PFSK-1 (cell line): ENCODE measurements around the gene MRPL49. TPM values are rescaled to one million over a fixed set of nuclear protein-coding genes. Genes with fewer than 3 reads are reported as not detected.

ENCODE experiments used
- FOXP2 ChIP-seq: optimal IDR thresholded peaks from 2 replicates; pipeline ENCODE3; 2011; ENCODE audit warnings: borderline replicate concordance, control low read depth, inconsistent platforms; ENCODE audit not compliant: insufficient read depth; ENCODE audit errors: extremely low read length, extremely low read depth
- POLR2AphosphoS5 ChIP-seq: IDR thresholded peaks from 2 replicates; pipeline ENCODE4 v1.6.1; 2012; ENCODE audit warnings: low read depth, mild to moderate bottlenecking, control low read depth, low read length, moderate library complexity
- REST ChIP-seq, 2 experiments: IDR thresholded peaks; 2 replicates each; pipeline versions ENCODE4 v1.6.1 to v1.8.0; 2011 to 2012; ENCODE audit warnings: low read depth in 2 of 2, low read length in 2 of 2, control low read depth in 1 of 2, inconsistent platforms in 1 of 2, mild to moderate bottlenecking in 1 of 2, moderate library complexity in 1 of 2; ENCODE audit not compliant: insufficient read depth in 1 of 2
- SIN3A ChIP-seq: IDR thresholded peaks from 2 replicates; pipeline ENCODE4 v1.6.1; 2012; ENCODE audit warnings: mild to moderate bottlenecking, low read length, moderate library complexity, borderline replicate concordance; ENCODE audit not compliant: insufficient read depth
- TAF1 ChIP-seq: IDR thresholded peaks from 2 replicates; pipeline ENCODE4 v1.6.1; 2012; ENCODE audit warnings: low read length, control low read depth, borderline replicate concordance; ENCODE audit not compliant: insufficient read depth
- polyA plus RNA-seq: library from polyadenylated mRNA; unstranded; fragments of >200 nt; gene quantifications from one replicate; pipeline ENCODE4 v1.2.1, GENCODE V29; 2012; ENCODE audit warnings: low read depth, missing spikeins; ENCODE audit not compliant: insufficient read length

MRPL49 gene
- polyA plus RNA-seq = 46.7 TPM

GRCh38 chr11:65121865-65122696 lies at the start of gene MRPL49, which contains the start of gene FAU:
MRPL49 (plus strand) TSS chr11:65122321; CDS start chr11:65122347, 26 bp downstream.
FAU (minus strand) TSS chr11:65122134; CDS start chr11:65121813, 321 bp downstream.
- TF ChIP-seq TAF1 (peak; percentile 92), POLR2AphosphoS5 (peak; percentile 96), REST (IDR thresholded peaks at IDR 0.05; ENCODE audit: insufficient read depth in 1 of 2, low read depth in 2 of 2, low read length in 2 of 2) (peak; percentile 3 to 29; a peak in 1 of 4 replicates), FOXP2 (no peak), SIN3A (peak; percentile 56; the same call in 1 of the 2 replicates)

- TF ChIP-seq POLR2AphosphoS5 = no peak
- no peak for TF ChIP-seq TAF1
- no peak for TF ChIP-seq SIN3A
- no peak for TF ChIP-seq FOXP2
- no peak for TF ChIP-seq REST (IDR thresholded peaks at IDR 0.05; ENCODE audit: insufficient read depth in 1 of 2, low read depth in 2 of 2, low read length in 2 of 2)
Observed at GRCh38 chr11:65072631-65072966, 49.5 kb upstream of the MRPL49 start.

- TF ChIP-seq REST (IDR thresholded peaks at IDR 0.05; ENCODE audit: insufficient read depth in 1 of 2, low read depth in 2 of 2, low read length in 2 of 2) (no peak), POLR2AphosphoS5 (no peak), TAF1 (no peak), SIN3A (no peak), FOXP2 (no peak)
Observed at GRCh38 chr11:65077451-65077850, 44.7 kb upstream of the MRPL49 start.

- TF ChIP-seq POLR2AphosphoS5 (peak; percentile 19; the same call in 1 of the 2 replicates), FOXP2 (no peak)
Observed at GRCh38 chr11:65078151-65078550, 44.0 kb upstream of the MRPL49 start.

- no peak for TF ChIP-seq REST (IDR thresholded peaks at IDR 0.05; ENCODE audit: insufficient read depth in 1 of 2, low read depth in 2 of 2, low read length in 2 of 2)
- no peak; the same call in 1 of the 2 replicates for TF ChIP-seq POLR2AphosphoS5
Observed at GRCh38 chr11:65078786-65079342, 43.3 kb upstream of the MRPL49 start.
